CD4-positive, alpha-beta T cell (primary cell): ENCODE data around the gene CDYL. TPM values are rescaled to one million over a fixed set of nuclear protein-coding genes. Genes with fewer than 3 reads are reported as not detected.

Experiments
- ATAC-seq: fragments of 200-7000 bp; cut with Tn5 transposase; one replicate; pipeline ENCODE4 v1.10.0; 2022; ENCODE audit warnings: mild to moderate bottlenecking; ENCODE audit not compliant: poor library complexity
- CTCF ChIA-PET: fragments of 350-600 bp; sonication (Branson Sonifier 250); formaldehyde crosslinking; loops from one replicate; lab custom pipeline; 2021; ENCODE audit warnings: antibody characterized with exemption, inconsistent platforms; lab: Charles Lee
- POLR2A ChIA-PET: fragments of 350-600 bp; sonication (Branson Sonifier 250); formaldehyde crosslinking; loops from one replicate; lab custom pipeline; 2021; ENCODE audit warnings: antibody characterized with exemption, inconsistent platforms; lab: Charles Lee
- DNase-seq, 14 experiments: peaks; one replicate each; pipeline ENCODE4 v3.0.0-alpha.2; 2013 to 2020; ENCODE audit warnings: mixed read lengths in 2 of 14
- H3K27ac ChIP-seq, 2 donors: one replicate each; pipeline versions ENCODE4 v1.5.1 to v1.7.0; 2013; ENCODE audit warnings: low read length in 2 of 2, low read depth in 1 of 2, mild to moderate bottlenecking in 1 of 2
- H3K27me3 ChIP-seq, 2 experiments: 1 replicate in 1 of 2; 2 replicates in 1 of 2; pipeline versions ENCODE4 v1.6.1 to v1.7.0; 2013; ENCODE audit warnings: low read length in 2 of 2, control low read depth in 1 of 2, mild to moderate bottlenecking in 1 of 2, moderate library complexity in 1 of 2; ENCODE audit not compliant: insufficient read depth in 2 of 2, control insufficient read depth in 1 of 2
- H3K36me3 ChIP-seq: one replicate; pipeline ENCODE4 v1.6.1; 2013; ENCODE audit warnings: low read length, control low read depth; ENCODE audit not compliant: insufficient read depth
- H3K4me1 ChIP-seq: one replicate; pipeline ENCODE4 v1.6.1; 2013; ENCODE audit warnings: low read length, control low read depth; ENCODE audit not compliant: insufficient read depth
- H3K4me3 ChIP-seq: one replicate; pipeline ENCODE4 v1.5.1; 2013; ENCODE audit warnings: mild to moderate bottlenecking, low read length, moderate library complexity
- H3K9me3 ChIP-seq, 2 experiments: 1 replicate in 1 of 2; 2 replicates in 1 of 2; pipeline versions ENCODE4 v1.6.1 to v1.7.0; 2013; ENCODE audit warnings: low read length in 2 of 2, mild to moderate bottlenecking in 2 of 2, control low read depth in 1 of 2, moderate library complexity in 1 of 2; ENCODE audit not compliant: control insufficient read depth in 1 of 2, insufficient read depth in 1 of 2
- H3K27ac Mint-ChIP-seq: one replicate; pipeline ENCODE4 v1.8.0; 2020; ENCODE audit warnings: mixed read lengths
- H3K27me3 Mint-ChIP-seq: one replicate; pipeline ENCODE4 v1.8.0; 2021; ENCODE audit warnings: mixed read lengths
- H3K36me3 Mint-ChIP-seq: one replicate; pipeline ENCODE4 v1.8.0; 2021; ENCODE audit warnings: low read depth, mixed read lengths
- H3K4me1 Mint-ChIP-seq: one replicate; pipeline ENCODE4 v1.8.0; 2021; ENCODE audit warnings: low read depth, mixed read lengths
- H3K4me3 Mint-ChIP-seq: one replicate; pipeline ENCODE4 v1.8.0; 2020; ENCODE audit warnings: mild to moderate bottlenecking, mixed read lengths
- H3K9me3 Mint-ChIP-seq: one replicate; pipeline ENCODE4 v1.8.0; 2020; ENCODE audit warnings: mixed read lengths
- CTCF ChIP-seq: fragments of 200-600 bp; IDR thresholded peaks from one replicate; pipeline ENCODE4 v1.8.0; 2022; ENCODE audit warnings: antibody characterized with exemption, mild to moderate bottlenecking
- intact Hi-C, 2 experiments: fragments of 100-400 bp; cut with DNase I in 1 of 2; cut with micrococcal nuclease in 1 of 2; formaldehyde crosslinking; loops; one replicate each; pipeline versions ENCODE4 v1.15.1 to v1.9.0; 2023 to 2025; cut with DNase I, micrococcal nuclease
- total RNA-seq, 174 experiments: library from RNA in 2 of 174; stranded (reverse) in 2 of 174; gene quantifications; one replicate each; pipeline ENCODE4 v1.2.3 and lab custom pipeline; 2021 to 2026

The CDYL gene
- total RNA-seq, 2 experiments from 2014 or later, result 23.8 to 23.9 TPM

GRCh38 chr6:4817551-4817950 lies 41.3 kb downstream of the CDYL start:
- no peak overlapping the region for H3K27ac Mint-ChIP-seq
- DNase-seq, result no peak
- no peak for TF ChIP-seq CTCF
- ATAC-seq, result no peak
- POLR2A ChIA-PET, result no interaction called here
- H3K9me3 Mint-ChIP-seq, result peaks cover 13% of the 10 kb centered on the region
- no peak overlapping the region for H3K4me3 ChIP-seq
- H3K27ac ChIP-seq, result no peak overlapping the region
- intact Hi-C loops, result no loop called here
- no peaks in the 10 kb centered on the region for H3K27me3 ChIP-seq
- H3K4me3 Mint-ChIP-seq, result no peak overlapping the region
- H3K27me3 Mint-ChIP-seq, result no peaks in the 10 kb centered on the region
- H3K9me3 ChIP-seq, result no peaks in the 10 kb centered on the region
- H3K36me3 ChIP-seq, result no peaks in the 10 kb centered on the region
- CTCF ChIA-PET, result no interaction called here
- peaks cover 73% of the 10 kb centered on the region for H3K4me1 Mint-ChIP-seq
- peaks cover 26% of the 10 kb centered on the region for H3K4me1 ChIP-seq
- H3K36me3 Mint-ChIP-seq, result peaks cover 26% of the 10 kb centered on the region

- H3K4me1 Mint-ChIP-seq, result peaks cover 64% of the 10 kb centered on the region
- no peak for TF ChIP-seq CTCF
- Histone ChIP-seq H3K9me3 (no peaks in the 10 kb centered on the region), H3K27me3 (no peaks in the 10 kb centered on the region), H3K4me3 (no peak overlapping the region), H3K36me3 (no peaks in the 10 kb centered on the region), H3K4me1 (peaks cover 26% of the 10 kb centered on the region), H3K27ac (no peak overlapping the region)
- H3K4me3 Mint-ChIP-seq, result no peak overlapping the region
- DNase-seq, result no peak
- H3K9me3 Mint-ChIP-seq, result peaks cover 13% of the 10 kb centered on the region
- H3K27ac Mint-ChIP-seq, result no peak overlapping the region
- ChIA-PET CTCF (no interaction called here), POLR2A (no interaction called here)
- no peak for ATAC-seq
- intact Hi-C loops, result no loop called here
- H3K36me3 Mint-ChIP-seq, result peaks cover 30% of the 10 kb centered on the region
- no peaks in the 10 kb centered on the region for H3K27me3 Mint-ChIP-seq
These were observed 42.2 kb downstream of the CDYL start for GRCh38 chr6:4818272-4818938.

DNA sequence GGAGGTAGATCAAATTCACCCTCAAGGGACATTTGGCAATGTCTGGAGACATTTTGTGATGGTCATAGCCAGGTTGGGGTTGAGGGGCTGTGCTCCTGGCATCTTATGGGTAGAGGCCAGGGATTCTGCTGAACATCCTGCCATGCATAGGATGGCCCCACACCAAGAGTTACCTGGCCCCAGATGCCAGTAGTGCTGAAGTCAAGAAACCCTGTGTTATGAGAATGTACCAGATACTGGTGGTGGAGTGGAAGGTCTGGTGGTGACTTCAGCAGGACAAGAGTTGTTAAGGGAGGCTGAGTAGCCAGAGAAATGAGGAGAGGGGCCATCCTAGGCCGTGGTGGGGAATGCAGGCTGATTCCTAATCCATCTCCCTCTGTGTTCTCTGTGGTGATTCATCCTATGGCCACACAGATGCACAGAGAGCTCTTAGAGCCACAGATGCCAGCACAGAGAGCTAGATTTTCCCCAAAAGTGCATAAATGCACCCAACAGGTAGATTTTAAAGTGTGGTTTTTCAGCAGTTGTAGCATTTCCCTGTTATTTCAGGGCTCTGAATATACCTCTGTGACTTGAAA lies 43.6 kb downstream of the CDYL start:
- no peaks in the 10 kb centered on the region for H3K27me3 ChIP-seq
- peaks cover 0 to 2% of the 10 kb centered on the region in 2 experiments for H3K9me3 ChIP-seq
- H3K27ac Mint-ChIP-seq, result no peak overlapping the region
- peaks cover 16% of the 10 kb centered on the region for H3K4me1 ChIP-seq
- no peaks in the 10 kb centered on the region for H3K36me3 ChIP-seq
- no peak for TF ChIP-seq CTCF
- ChIA-PET CTCF (no interaction called here), POLR2A (no interaction called here)
- no peak overlapping the region for H3K4me3 ChIP-seq
- peaks cover 15% of the 10 kb centered on the region for H3K9me3 Mint-ChIP-seq
- intact Hi-C loops, result no loop called here
- peak overlapping the region; percentile 13 for H3K4me3 Mint-ChIP-seq
- no peak overlapping the region for H3K27ac ChIP-seq
- ATAC-seq (no peak), DNase-seq (no peak)
- peaks cover 51% of the 10 kb centered on the region for H3K4me1 Mint-ChIP-seq
- H3K27me3 Mint-ChIP-seq, result no peaks in the 10 kb centered on the region
- peaks cover 43% of the 10 kb centered on the region for H3K36me3 Mint-ChIP-seq
